HepG2 (cell line): Measurements from ENCODE around the gene EXOC3L4. TPM values are rescaled to one million over a fixed set of nuclear protein-coding genes. Genes with fewer than 3 reads are reported as not detected.

Experiments
- BRD4 ChIP-seq: sonication (generic); formaldehyde crosslinking; IDR thresholded peaks from 2 replicates; pipeline ENCODE4 v1.4.0; 2020; ENCODE audit warnings: missing genetic modification reagents
- GLI4 ChIP-seq: sonication (generic); formaldehyde crosslinking; IDR thresholded peaks from 2 replicates; pipeline ENCODE4 v1.5.1; 2020; ENCODE audit warnings: missing genetic modification reagents, mild to moderate bottlenecking, moderate library complexity, borderline replicate concordance
- GZF1 ChIP-seq: sonication (generic); formaldehyde crosslinking; IDR thresholded peaks from 2 replicates; pipeline ENCODE4 v1.5.1; 2020; ENCODE audit warnings: mild to moderate bottlenecking, missing genetic modification reagents
- MAF1 ChIP-seq: sonication (generic); formaldehyde crosslinking; IDR thresholded peaks from 2 replicates; pipeline ENCODE4 v1.5.0; 2020; ENCODE audit warnings: missing genetic modification reagents, borderline replicate concordance
- MED8 ChIP-seq: sonication (generic); formaldehyde crosslinking; IDR thresholded peaks from 2 replicates; pipeline ENCODE4 v1.8.1; 2023; ENCODE audit warnings: mild to moderate bottlenecking, missing genetic modification reagents; ENCODE audit not compliant: insufficient replicate concordance
- MZF1 ChIP-seq: sonication (generic); formaldehyde crosslinking; IDR thresholded peaks from 2 replicates; pipeline ENCODE4 v1.8.1; 2023; ENCODE audit warnings: mild to moderate bottlenecking, missing genetic modification reagents, borderline replicate concordance
- NCOR1 ChIP-seq: fragments of 200-600 bp; sonication (generic); IDR thresholded peaks from 2 replicates; pipeline ENCODE4 v1.7.0; 2017; ENCODE audit warnings: antibody characterized with exemption, low read length, borderline replicate concordance
- NKX3-1 ChIP-seq: sonication (generic); formaldehyde crosslinking; IDR thresholded peaks from 2 replicates; pipeline ENCODE4 v1.5.0; 2020; ENCODE audit warnings: missing genetic modification reagents
- RARA ChIP-seq: IDR thresholded peaks from 2 replicates; pipeline ENCODE4 v1.6.1; 2016; ENCODE audit warnings: missing genetic modification reagents, missing compliant biosample characterization
- RBAK ChIP-seq: sonication (generic); formaldehyde crosslinking; IDR thresholded peaks from 2 replicates; pipeline ENCODE4 v1.5.1; 2020; ENCODE audit warnings: mild to moderate bottlenecking, missing genetic modification reagents
- RFXAP ChIP-seq: sonication (generic); formaldehyde crosslinking; IDR thresholded peaks from 2 replicates; pipeline ENCODE4 v1.4.0; 2020; ENCODE audit warnings: missing genetic modification reagents, borderline replicate concordance
- ZFP36L2 ChIP-seq: sonication (generic); formaldehyde crosslinking; IDR thresholded peaks from 2 replicates; pipeline ENCODE4 v1.4.0; 2020; ENCODE audit warnings: missing genetic modification reagents
- ZNF101 ChIP-seq: sonication (generic); formaldehyde crosslinking; IDR thresholded peaks from 2 replicates; pipeline ENCODE4 v1.4.0; 2020; ENCODE audit warnings: mild to moderate bottlenecking, low read depth, missing genetic modification reagents, borderline replicate concordance
- ZNF180 ChIP-seq: sonication (generic); formaldehyde crosslinking; IDR thresholded peaks from 2 replicates; pipeline ENCODE4 v1.4.0; 2020; ENCODE audit warnings: low read depth, missing genetic modification reagents, borderline replicate concordance
- ZNF589 ChIP-seq: sonication (generic); formaldehyde crosslinking; conservative IDR thresholded peaks from 2 replicates; pipeline ENCODE4 v1.8.0; 2022; ENCODE audit warnings: mild to moderate bottlenecking, moderate library complexity, missing genetic modification reagents
- ZNF841 ChIP-seq: sonication (generic); formaldehyde crosslinking; IDR thresholded peaks from 2 replicates; pipeline ENCODE4 v1.8.1; 2023; ENCODE audit warnings: missing genetic modification reagents, borderline replicate concordance
- ZSCAN29 ChIP-seq: sonication (generic); formaldehyde crosslinking; conservative IDR thresholded peaks from 2 replicates; pipeline ENCODE4 v1.4.0; 2020; ENCODE audit warnings: mild to moderate bottlenecking, missing genetic modification reagents
- polyA plus RNA-seq, 8 experiments: library from polyadenylated mRNA; depleted of rRNA in 3 of 8; stranded (reverse) in 7 of 8; unstranded in 1 of 8; fragments of >200 nt; fragmentation: Illumina TruSeq in 4 of 8; extraction: Trizol in 4 of 8; gene quantifications; 2 replicates each; pipeline versions ENCODE4 v1.2.1 to v1.2.3, GENCODE V29; 2011 to 2016; ENCODE audit warnings: low read depth in 4 of 8, missing spikeins in 1 of 8, mixed read lengths in 1 of 8; ENCODE audit not compliant: insufficient read depth in 1 of 8
- total RNA-seq, 5 experiments: library from RNA; depleted of rRNA; stranded (reverse); fragments of >200 nt; fragmentation: Illumina TruSeq; extraction: Trizol; gene quantifications; 2 replicates each; pipeline ENCODE4 v1.2.3, GENCODE V29; 2016; ENCODE audit warnings: low read depth in 1 of 5
- TF ChIP-seq, protein P1 (sequence below): sonication (generic); formaldehyde crosslinking; IDR thresholded peaks from 2 replicates; pipeline ENCODE4 v1.5.0; 2020; ENCODE audit warnings: mild to moderate bottlenecking, missing genetic modification reagents
- TF ChIP-seq, protein P2 (sequence below): sonication (generic); formaldehyde crosslinking; IDR thresholded peaks from 2 replicates; pipeline ENCODE4 v1.4.0; 2020; ENCODE audit warnings: missing genetic modification reagents, borderline replicate concordance
- TF ChIP-seq, protein P3 (sequence below): sonication (generic); formaldehyde crosslinking; IDR thresholded peaks from 2 replicates; pipeline ENCODE4 v1.8.1; 2022; ENCODE audit warnings: low read depth, mild to moderate bottlenecking, missing genetic modification reagents

The EXOC3L4 gene
- total and polyA plus RNA-seq, 2 of the 13 experiments (the other 11 are each of a cell fraction or from before 2014, with no cell fraction given), result 11.8 to 27.0 TPM

DNA sequence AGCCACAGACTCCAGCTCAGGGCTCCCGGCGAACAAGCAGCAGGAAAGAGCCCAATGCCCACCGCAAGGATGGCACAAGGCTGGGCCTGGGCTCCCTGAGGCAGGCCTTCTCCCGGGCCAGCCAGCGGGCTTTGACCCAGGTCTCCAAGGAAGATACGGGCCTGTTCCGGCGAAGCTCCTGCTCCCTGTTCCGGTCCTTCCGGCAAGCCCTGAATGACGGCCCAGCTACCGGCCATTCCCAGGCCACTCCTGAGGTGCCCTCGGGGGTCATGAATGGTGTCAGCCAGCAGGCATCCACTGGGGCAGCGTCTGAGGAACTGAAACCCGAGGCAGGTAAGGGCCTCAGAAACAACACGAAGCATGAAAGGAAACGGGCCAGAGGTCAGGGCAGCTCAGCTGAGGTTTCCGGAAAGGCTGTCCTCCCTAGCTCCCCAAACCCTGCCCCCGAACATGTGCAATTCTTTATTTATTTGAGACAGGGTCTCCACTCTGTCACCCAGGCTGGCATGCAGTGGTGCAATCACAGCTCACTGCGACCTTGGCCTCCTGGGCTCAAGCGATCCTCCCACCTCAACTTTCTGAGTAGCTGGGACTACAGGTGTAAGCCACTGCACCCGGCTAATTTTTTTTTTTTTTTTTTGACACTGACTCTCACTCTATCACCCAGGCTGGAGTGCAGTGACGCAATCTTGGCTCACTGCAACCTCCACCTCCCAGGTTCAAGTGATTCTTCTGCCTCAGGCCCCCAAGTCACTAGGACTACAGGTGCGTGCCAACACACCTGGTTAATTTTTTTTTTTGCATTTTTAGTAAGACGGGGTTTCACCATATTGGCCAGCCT lies 6.0 kb downstream of the EXOC3L4 start (continued):
- TF ChIP-seq MED8 (CRISPR knock-in tag) (peak; percentile 62), ZNF180 (CRISPR knock-in tag) (no peak), RARA (CRISPR knock-in tag) (peak; percentile 95), NCOR1 (peak; percentile 61; the same call in 1 of the 2 replicates), MZF1 (CRISPR knock-in tag) (no peak), NKX3-1 (CRISPR knock-in tag) (no peak; the same call in 1 of the 2 replicates), ZSCAN29 (peak; percentile 87; the same call in 1 of the 2 replicates), GZF1 (CRISPR knock-in tag) (no peak), ZNF589 (CRISPR knock-in tag) (no peak; the same call in 1 of the 2 replicates), RFXAP (peak; percentile 87; the same call in 1 of the 2 replicates), ZNF841 (CRISPR knock-in tag) (no peak), ZNF101 (CRISPR knock-in tag) (no peak), RBAK (CRISPR knock-in tag) (no peak), BRD4 (CRISPR knock-in tag) (no peak; the same call in none of the 2 replicates), MAF1 (CRISPR knock-in tag) (peak; percentile 89), GLI4 (CRISPR knock-in tag) (no peak), ZFP36L2 (CRISPR knock-in tag) (no peak)
- TF ChIP-seq, protein P1, sequence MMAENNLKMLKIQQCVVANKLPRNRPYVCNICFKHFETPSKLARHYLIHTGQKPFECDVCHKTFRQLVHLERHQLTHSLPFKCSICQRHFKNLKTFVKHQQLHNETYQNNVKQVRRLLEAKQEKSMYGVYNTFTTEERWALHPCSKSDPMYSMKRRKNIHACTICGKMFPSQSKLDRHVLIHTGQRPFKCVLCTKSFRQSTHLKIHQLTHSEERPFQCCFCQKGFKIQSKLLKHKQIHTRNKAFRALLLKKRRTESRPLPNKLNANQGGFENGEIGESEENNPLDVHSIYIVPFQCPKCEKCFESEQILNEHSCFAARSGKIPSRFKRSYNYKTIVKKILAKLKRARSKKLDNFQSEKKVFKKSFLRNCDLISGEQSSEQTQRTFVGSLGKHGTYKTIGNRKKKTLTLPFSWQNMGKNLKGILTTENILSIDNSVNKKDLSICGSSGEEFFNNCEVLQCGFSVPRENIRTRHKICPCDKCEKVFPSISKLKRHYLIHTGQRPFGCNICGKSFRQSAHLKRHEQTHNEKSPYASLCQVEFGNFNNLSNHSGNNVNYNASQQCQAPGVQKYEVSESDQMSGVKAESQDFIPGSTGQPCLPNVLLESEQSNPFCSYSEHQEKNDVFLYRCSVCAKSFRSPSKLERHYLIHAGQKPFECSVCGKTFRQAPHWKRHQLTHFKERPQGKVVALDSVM (CRISPR knock-in tag), result peak; percentile 71; the same call in 1 of the 2 replicates
- TF ChIP-seq, protein P2, sequence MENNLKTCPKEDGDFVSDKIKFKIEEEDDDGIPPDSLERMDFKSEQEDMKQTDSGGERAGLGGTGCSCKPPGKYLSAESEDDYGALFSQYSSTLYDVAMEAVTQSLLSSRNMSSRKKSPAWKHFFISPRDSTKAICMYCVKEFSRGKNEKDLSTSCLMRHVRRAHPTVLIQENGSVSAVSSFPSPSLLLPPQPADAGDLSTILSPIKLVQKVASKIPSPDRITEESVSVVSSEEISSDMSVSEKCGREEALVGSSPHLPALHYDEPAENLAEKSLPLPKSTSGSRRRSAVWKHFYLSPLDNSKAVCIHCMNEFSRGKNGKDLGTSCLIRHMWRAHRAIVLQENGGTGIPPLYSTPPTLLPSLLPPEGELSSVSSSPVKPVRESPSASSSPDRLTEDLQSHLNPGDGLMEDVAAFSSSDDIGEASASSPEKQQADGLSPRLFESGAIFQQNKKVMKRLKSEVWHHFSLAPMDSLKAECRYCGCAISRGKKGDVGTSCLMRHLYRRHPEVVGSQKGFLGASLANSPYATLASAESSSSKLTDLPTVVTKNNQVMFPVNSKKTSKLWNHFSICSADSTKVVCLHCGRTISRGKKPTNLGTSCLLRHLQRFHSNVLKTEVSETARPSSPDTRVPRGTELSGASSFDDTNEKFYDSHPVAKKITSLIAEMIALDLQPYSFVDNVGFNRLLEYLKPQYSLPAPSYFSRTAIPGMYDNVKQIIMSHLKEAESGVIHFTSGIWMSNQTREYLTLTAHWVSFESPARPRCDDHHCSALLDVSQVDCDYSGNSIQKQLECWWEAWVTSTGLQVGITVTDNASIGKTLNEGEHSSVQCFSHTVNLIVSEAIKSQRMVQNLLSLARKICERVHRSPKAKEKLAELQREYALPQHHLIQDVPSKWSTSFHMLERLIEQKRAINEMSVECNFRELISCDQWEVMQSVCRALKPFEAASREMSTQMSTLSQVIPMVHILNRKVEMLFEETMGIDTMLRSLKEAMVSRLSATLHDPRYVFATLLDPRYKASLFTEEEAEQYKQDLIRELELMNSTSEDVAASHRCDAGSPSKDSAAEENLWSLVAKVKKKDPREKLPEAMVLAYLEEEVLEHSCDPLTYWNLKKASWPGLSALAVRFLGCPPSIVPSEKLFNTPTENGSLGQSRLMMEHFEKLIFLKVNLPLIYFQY (CRISPR knock-in tag), result peak; percentile 76; the same call in 1 of the 2 replicates
- TF ChIP-seq, protein P3, sequence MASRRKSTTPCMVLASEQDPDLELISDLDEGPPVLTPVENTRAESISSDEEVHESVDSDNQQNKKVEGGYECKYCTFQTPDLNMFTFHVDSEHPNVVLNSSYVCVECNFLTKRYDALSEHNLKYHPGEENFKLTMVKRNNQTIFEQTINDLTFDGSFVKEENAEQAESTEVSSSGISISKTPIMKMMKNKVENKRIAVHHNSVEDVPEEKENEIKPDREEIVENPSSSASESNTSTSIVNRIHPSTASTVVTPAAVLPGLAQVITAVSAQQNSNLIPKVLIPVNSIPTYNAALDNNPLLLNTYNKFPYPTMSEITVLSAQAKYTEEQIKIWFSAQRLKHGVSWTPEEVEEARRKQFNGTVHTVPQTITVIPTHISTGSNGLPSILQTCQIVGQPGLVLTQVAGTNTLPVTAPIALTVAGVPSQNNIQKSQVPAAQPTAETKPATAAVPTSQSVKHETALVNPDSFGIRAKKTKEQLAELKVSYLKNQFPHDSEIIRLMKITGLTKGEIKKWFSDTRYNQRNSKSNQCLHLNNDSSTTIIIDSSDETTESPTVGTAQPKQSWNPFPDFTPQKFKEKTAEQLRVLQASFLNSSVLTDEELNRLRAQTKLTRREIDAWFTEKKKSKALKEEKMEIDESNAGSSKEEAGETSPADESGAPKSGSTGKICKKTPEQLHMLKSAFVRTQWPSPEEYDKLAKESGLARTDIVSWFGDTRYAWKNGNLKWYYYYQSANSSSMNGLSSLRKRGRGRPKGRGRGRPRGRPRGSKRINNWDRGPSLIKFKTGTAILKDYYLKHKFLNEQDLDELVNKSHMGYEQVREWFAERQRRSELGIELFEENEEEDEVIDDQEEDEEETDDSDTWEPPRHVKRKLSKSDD (CRISPR knock-in tag), result peak; percentile 33; the same call in 1 of the 2 replicates
